GM19239 (cell line): ENCODE measurements around the gene STX1A.
"Not testable (repeated sequence)": the region's sequence is repeated elsewhere in the genome, so short reads cannot be mapped to it uniquely, and the experiment has no call there.

Experiments
- DNase-seq: peaks from one replicate; pipeline ENCODE4 v3.0.0; 2011; ENCODE audit warnings: low spot score; ENCODE audit not compliant: insufficient read length
- FAIRE-seq: peaks from 2 replicates; lab custom pipeline; 2011; peaks lifted over from hg19 to GRCh38; lab: Jason Lieb, UNC

STX1A gene

GRCh38 chr7:73737491-73738219, 18.2 kb upstream of the STX1A start:
- DNase-seq, result no peak
- FAIRE-seq, result no peak

GRCh38 chr7:73736885-73737284, 17.4 kb upstream of the STX1A start:
- no peak for FAIRE-seq
- DNase-seq, result no peak

GRCh38 chr7:73735528-73735905, 16.0 kb upstream of the STX1A start:
- DNase-seq, result no peak
- FAIRE-seq, result no peak

- FAIRE-seq, result peak; percentile 72
- no peak for DNase-seq
These were observed 15.4 kb upstream of the STX1A start for GRCh38 chr7:73734619-73735527.

GRCh38 chr7:73732397-73732796, 12.9 kb upstream of the STX1A start:
- DNase-seq, result no peak

GRCh38 chr7:73730485-73730884, 11.0 kb upstream of the STX1A start:
- FAIRE-seq (no peak), DNase-seq (no peak)

More at GRCh38 chr7:73732397-73732796, 12.9 kb upstream of the STX1A start:
- no peak for FAIRE-seq

- DNase-seq (no peak), FAIRE-seq (no peak)
These were observed 9.1 kb upstream of the STX1A start for GRCh38 chr7:73728551-73728950.

- FAIRE-seq (no peak), DNase-seq (no peak)
These were observed 8.5 kb upstream of the STX1A start for GRCh38 chr7:73727952-73728351.

- DNase-seq (no peak), FAIRE-seq (no peak)
These were observed 6.6 kb upstream of the STX1A start for GRCh38 chr7:73726083-73726466.

GRCh38 chr7:73723813-73724212, 4.3 kb upstream of the STX1A start:
- FAIRE-seq, result no peak
- DNase-seq, result no peak

- FAIRE-seq, result no peak
- no peak for DNase-seq
These were observed 3.3 kb upstream of the STX1A start for GRCh38 chr7:73722785-73723184.

- not testable (repeated sequence) for FAIRE-seq, DNase-seq
These were observed 2.7 kb upstream of the STX1A start for GRCh38 chr7:73722182-73722581.

- FAIRE-seq, result no peak
- no peak for DNase-seq
These were observed 1.9 kb upstream of the STX1A start for GRCh38 chr7:73721377-73721817.

- not testable (repeated sequence) for FAIRE-seq, DNase-seq
These were observed 974 bp upstream of the STX1A start for GRCh38 chr7:73720443-73720842.

GRCh38 chr7:73719806-73720169, 319 bp upstream of the STX1A start:
- FAIRE-seq (no peak), DNase-seq (no peak)

- no peak for DNase-seq
- FAIRE-seq, result no peak
These were observed 1.0 kb downstream of the STX1A start for GRCh38 chr7:73718438-73718881.

GRCh38 chr7:73717991-73718405, 1.5 kb downstream of the STX1A start:
- DNase-seq (no peak), FAIRE-seq (no peak)

- FAIRE-seq, result no peak
These were observed 2.3 kb downstream of the STX1A start for GRCh38 chr7:73717025-73717807.

GRCh38 chr7:73716318-73716890, 3.1 kb downstream of the STX1A start:
- DNase-seq (no peak), FAIRE-seq (no peak)

More at GRCh38 chr7:73717025-73717807, 2.3 kb downstream of the STX1A start:
- DNase-seq, result no peak

- DNase-seq (no peak), FAIRE-seq (no peak)
These were observed 3.7 kb downstream of the STX1A start for GRCh38 chr7:73715648-73716317.
